DND-41 (cell line): ENCODE data around the gene CFAP61.

Source experiments
- EZH2 ChIP-seq: IDR thresholded peaks from 3 replicates; pipeline ENCODE4 v1.6.1; 2012; ENCODE audit warnings: borderline replicate concordance, low read depth, mild to moderate bottlenecking, moderate library complexity, low read length, inconsistent platforms; ENCODE audit not compliant: severe bottlenecking
- TF ChIP-seq, protein P1 (sequence below): IDR thresholded peaks from 2 replicates; pipeline ENCODE4 v1.5.1; 2012; ENCODE audit warnings: borderline replicate concordance, low read length, moderate library complexity, mild to moderate bottlenecking; ENCODE audit not compliant: poor library complexity, severe bottlenecking; ENCODE audit errors: extremely low read depth

DNA sequence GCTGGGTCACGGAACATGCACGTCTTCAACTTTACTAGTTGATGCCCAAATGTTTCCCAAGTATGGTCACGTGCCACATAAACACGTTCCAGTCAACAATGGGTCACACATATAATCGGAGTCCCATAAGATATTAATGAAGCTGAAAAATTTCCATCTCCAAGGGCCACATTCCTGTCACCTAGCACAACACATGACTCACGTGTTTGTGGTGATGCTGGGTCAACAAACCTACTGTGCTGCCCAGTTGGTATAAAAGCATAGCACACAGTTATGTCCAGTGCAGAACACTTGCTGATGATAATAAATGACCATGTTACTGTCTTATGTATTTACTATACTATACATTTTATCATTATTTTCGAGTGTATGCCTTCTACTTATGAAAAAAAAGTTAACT is 247.6 kb downstream of the CFAP61 start:
- TF ChIP-seq, protein P1, sequence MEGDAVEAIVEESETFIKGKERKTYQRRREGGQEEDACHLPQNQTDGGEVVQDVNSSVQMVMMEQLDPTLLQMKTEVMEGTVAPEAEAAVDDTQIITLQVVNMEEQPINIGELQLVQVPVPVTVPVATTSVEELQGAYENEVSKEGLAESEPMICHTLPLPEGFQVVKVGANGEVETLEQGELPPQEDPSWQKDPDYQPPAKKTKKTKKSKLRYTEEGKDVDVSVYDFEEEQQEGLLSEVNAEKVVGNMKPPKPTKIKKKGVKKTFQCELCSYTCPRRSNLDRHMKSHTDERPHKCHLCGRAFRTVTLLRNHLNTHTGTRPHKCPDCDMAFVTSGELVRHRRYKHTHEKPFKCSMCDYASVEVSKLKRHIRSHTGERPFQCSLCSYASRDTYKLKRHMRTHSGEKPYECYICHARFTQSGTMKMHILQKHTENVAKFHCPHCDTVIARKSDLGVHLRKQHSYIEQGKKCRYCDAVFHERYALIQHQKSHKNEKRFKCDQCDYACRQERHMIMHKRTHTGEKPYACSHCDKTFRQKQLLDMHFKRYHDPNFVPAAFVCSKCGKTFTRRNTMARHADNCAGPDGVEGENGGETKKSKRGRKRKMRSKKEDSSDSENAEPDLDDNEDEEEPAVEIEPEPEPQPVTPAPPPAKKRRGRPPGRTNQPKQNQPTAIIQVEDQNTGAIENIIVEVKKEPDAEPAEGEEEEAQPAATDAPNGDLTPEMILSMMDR = no peak
- TF ChIP-seq EZH2 = no peak
